GM18520 (cell line): ENCODE measurements around the gene PPP2R5E.
"Not testable (repeated sequence)": the region's sequence is repeated elsewhere in the genome, so short reads cannot be mapped to it uniquely, and the experiment has no call there.

Source experiments
- ATAC-seq: cut with Tn5 transposase; IDR thresholded peaks from one replicate; pipeline ENCODE4 v1.9.1; 2021; ENCODE audit not compliant: unreplicated experiment

The PPP2R5E gene

DNA sequence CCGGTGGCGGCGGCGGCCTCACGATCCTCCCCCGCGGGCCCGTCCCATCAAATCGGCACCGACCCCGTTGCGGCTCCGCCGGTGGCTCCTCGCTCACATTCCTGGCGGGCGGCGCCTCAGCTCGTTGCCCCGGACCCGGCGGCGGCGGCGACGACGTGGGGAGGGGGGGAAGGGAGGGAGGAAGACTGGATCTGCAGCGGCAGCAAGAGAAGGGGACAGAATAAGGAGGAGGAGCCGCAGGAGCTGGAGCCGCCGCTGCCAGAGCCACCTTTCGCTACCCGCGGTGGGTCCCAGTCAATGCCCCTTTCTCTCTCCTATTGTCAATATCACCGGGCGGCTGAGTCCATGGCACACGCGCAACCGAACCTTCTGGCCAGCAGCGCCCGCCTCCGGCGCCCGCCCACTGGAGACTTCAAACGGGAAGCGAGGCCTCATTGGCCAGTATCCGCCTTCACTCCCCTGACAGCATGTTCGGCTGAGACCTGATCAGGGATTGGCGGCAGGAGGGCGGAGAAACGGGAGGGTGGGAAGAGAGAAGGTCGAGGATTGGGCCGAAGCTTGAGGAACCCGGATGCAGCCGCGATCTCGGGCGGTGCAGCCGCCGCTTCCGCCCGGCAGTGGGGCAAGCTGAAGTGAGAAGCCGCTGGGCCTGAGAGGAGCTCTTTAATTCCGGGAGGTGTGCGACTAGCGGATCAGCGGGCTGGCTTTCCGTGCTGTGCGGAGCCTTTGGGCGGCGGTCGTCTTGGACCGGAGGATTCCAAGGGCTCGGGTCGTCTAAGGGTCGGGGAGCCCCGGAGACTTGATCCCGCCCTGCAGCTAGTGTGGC lies at the start of gene PPP2R5E:
Gene PPP2R5E (minus strand): TSS at position 378 of the 826 bp plus-strand sequence. CDS start 3,692 bp downstream, outside the sequence.
- ATAC-seq = peak; percentile 96

DNA sequence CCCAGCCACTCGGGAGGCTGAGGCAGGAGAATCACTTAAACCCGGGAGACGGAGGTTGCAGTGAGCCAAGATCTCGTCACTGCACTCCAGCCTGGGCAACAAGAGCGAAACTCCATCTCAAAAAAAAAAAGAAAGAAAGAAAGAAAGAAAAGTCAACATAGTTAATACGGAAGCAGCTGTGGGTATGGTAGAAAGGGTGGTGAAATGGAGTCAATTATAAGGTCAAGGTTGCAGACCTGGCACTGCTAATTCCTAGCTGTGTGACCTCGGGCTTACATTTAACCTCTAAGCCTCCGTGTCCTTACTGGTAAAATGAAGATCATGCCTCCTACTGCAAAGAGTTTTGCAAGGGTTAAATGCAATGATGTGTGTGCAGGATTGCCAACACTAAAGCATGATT lies 39.9 kb upstream of the PPP2R5E start:
- not testable (repeated sequence) for ATAC-seq

DNA sequence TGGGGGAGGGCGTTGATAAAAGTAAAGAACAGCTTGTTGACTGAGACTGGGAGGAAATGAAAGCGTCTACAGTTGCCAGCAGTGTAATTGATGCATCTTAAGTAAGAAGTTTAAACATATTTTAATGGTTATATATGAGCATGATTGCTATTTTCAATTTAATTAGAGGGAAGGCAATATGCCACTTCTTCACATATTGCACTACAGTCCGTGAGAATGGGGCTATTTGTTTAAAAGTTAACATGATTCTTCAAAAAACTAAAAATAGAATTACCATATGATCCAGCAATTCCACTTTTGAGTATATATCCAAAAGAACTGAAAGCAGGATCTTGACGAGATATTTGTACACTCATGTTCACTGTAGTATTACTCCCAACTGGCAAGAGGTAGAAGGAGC lies 38.3 kb upstream of the PPP2R5E start:
- ATAC-seq = no peak

DNA sequence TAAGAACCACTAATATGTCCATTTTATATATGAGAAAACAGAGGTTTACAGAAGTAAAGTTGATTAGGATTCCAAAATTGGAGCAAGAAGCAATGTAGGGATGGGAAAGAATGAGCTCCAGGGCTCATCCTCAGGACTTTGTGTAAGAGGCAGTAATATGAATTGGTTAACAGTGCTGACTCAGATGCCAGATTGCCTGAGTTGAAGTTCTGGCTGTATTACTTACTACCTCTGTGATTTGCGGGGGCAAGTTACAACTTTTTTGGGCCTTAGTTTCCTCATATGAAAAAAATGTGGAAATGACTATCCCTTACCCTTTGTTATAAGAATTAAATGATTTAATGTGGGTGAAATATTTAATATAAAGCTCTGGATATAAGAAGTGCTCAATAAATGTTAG lies 35.1 kb upstream of the PPP2R5E start:
- ATAC-seq = no peak

DNA sequence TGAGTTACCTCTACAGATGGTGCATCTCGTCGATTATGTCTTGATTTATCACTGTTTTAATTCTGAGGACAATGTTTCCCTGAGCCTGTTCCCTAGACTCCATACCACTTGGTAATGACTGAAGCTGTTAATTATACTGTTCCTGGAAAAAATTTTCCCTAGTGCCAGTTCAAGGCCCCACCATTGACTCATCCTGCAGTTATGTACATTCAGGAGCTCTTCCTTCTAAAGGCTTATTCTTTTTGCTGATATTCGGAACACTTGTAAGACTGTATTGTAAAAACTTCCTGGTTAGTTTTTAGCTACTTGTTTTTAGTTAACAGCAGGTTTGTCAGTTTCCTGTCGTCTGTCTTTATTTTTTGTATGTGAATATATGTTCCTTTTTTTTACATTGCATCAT lies 30.4 kb upstream of the PPP2R5E start:
- no peak for ATAC-seq

DNA sequence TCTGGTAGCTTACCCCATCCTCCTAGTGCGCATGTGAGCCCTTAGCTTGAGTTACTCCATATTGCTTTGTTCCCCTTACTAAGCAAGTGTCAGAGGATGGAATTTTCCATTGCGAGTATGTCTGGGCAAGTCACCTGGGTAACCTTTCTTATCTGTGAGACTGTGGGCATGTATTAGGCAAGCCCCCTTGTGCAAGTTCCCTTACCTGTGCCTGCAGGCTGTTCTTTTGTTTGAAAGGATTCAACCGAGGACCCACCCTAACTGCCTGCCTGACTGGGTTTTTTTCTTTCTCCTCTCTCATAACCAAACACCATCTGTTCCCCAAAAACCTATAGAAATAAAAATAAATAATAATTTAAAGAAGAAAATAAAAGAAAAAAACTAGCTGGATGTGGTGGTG lies 22.3 kb upstream of the PPP2R5E start:
- ATAC-seq = no peak

DNA sequence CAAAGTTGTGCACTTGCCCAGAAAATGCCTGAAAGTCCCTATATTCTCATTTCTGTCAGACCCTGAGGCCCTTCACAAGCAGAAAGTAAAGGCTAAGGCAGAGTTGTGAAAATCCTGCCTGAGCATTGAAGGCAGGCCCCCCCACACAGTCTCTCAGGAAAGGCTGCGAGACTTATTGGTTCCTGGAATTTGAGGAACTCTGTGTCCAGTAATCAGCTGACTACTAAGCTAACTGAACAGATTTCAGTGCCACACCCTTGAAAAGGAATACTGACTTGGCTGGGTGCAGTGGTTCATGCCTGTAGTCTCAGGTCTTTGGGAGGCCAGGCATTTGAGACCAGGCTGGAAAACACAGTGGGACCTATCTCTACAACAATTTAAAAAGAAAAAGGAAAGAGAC lies 21.1 kb upstream of the PPP2R5E start:
- no peak for ATAC-seq

DNA sequence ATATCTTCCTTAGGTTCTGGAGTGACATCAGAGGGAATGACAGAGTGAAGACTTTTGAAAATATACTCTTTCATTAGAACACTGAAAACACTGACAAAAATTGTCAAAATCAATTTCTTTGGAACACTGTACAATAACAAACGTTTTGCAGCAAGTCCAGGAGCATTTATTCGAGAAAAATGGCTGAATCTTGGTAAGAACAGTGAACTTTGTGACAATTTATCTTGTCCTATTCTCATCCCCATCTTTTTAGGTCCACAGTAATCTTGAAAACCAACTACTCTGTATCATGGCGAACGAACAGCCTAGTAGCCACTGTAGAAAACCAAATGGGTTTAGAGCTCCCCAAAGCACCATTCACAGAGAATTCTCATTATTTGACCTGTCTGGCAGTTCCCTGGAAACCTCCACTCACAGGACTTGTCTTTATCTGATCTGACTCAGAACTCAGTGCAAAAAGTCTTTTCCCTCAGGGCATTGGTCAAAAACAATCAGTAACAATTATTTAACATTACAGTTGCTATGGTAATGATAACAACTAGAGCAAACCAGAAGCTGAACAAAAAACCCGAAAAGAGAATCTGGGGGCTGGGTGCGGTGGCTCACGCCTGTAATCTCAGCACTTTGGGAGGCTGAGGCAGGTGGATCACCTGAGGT lies 20.3 kb upstream of the PPP2R5E start:
- ATAC-seq = no peak

DNA sequence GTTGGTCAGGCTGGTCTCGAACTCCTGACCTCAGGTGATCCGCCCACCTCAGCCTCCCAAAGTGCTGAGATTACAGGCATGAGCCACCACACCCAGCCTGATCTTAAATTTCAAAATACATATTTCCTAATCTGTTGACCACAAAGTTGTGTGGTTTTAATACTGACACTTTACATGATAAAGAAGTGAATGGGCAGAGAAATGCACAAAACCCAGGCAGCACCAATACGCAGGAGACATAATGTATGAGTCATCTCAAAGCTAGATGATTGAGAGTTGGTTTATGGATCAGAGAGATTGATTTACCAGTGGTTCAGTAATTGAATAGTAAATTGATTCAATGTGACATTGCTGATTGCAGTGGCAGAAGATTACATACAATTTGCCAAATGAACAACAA lies 19.2 kb upstream of the PPP2R5E start:
- no peak for ATAC-seq

DNA sequence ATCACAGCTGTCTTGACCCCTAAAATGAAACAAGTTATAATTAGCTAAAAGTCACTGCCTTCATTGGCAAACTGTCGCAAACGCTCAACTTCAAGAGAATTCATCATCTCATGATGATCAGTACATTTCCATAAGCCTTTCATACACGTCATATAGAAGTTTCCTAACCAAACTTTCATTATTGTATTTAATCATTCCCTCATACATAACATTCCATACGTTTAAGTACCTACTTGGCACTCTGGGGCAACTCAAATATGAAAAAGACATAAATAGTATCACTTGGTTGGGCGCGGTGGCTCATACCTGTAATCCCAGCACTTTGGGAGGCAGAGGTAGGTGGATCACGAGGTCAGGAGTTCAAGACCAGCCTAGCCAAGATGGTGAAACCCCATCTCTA lies 12.4 kb upstream of the PPP2R5E start:
- no peak for ATAC-seq

DNA sequence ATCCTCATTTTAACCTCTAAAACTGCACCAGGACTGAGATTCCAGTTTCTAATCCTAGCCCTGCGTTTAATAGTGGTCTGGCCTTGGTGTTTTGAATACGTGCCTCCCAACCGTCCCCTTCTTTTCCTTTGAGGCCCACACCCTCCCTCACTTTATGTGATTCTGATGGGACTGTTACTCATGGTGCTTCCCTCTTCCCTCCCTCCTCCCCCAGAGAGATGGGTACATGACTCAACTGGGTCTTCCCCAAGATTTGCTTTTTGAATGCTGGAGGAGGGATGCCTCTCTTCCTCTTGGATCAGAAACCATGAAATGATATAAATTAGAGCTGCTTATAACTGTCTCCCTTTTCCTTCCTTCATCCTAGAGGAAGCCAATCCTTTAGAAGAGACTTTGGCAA lies 8.2 kb upstream of the PPP2R5E start:
- ATAC-seq = no peak

DNA sequence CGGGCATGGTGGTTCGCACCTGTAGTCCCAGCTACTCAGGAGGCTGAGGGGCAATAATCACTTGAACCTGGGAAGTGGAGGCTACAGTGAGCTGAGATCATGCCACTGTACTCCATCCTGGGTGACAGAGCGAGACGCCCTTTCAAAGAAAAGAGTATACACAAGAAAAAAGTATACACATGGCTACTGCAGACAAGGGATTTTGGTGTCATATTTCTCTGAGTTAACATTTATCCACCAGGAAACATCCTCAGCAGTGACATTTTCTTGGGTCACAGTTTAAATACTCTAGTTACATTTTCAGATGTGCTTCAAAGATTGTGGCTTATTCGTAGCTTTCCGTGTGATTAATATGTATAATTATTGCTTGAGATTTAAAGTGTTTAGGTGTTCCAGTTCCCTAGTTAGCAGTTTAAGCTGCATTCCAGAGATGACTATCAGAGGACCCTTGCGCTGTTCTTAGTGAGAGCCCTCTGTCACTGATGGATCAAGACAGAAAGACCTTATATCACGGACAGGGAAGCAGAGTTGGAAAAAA lies 4.7 kb upstream of the PPP2R5E start:
- ATAC-seq = no peak

DNA sequence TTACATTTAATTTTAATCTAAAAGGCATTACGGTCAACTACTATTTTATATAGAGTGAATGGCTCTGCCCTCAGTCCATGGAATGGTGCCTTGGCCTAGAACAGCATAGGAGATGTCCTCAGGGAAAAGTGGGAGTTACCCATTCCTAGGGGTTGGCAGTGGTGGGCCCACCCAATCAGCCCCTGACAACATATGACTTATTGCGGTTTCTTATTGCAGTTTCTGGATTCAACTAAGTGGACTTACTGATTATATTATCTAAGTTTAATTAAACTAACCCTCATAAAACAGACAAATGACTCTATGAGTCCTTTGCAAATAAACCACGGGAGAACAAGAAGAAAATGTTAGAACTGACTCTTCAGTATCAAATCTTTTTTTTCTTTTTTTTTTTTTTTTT lies 2.3 kb upstream of the PPP2R5E start:
- no peak for ATAC-seq

DNA sequence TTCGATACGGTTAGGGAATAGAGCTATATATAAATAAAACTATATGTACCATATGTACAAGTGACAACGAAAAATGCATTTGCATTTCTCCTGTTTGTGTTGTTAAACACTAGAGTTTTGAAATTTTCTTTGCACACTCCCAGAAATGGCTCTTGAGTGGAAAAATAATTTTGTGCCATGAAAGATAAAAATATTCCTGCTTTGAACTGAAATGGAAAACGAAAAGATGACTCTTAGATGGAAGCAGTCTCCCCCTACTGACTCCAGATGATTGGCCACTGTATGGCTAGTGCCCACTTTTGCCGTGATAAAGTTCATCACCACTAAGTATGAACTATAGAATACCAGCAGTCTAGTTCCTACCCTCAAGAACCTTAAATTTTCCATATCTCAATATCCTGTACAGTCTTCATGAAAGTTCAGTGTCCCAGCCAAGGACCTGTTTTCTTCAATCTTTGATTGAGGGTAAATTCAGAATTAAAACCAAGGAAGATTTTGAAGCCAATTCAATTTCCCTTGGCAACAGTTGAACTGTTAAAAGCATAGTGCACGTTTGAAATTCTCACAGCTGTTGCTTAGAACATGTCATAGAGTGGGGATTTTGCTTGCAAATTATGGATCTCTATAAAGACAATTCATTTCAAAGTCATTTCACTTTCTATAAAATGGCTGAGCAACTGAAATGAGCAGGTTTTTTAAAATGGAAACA lies 1.6 kb upstream of the PPP2R5E start:
- no peak for ATAC-seq

DNA sequence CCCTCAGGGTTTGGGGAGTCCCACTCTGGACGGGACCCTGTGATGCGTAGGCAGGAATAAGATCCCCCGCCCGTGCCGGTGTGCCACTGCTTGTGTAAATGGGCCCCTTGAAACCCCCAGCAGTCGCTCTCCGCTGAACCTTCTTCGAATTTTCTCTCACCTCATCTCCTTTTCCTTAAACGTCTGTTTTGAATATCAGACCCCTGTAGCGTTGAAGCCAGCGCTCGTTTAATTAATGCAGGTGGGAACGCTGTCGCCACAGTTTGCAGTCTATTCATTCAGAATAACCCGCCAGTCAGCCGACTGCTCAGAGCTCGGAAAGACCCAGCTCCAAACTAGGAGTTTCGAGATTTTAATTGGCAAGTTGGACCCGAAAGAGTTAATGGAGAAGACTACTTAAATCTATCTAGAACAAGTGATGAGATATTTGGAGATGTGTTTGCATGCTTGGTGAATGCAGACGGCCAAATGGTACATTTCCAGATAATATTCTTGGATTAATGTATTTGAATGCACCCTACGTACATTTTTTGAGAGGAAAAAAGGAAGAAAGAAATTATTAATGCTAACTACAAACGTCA lies 739 bp upstream of the PPP2R5E start:
- ATAC-seq = peak; percentile 8

DNA sequence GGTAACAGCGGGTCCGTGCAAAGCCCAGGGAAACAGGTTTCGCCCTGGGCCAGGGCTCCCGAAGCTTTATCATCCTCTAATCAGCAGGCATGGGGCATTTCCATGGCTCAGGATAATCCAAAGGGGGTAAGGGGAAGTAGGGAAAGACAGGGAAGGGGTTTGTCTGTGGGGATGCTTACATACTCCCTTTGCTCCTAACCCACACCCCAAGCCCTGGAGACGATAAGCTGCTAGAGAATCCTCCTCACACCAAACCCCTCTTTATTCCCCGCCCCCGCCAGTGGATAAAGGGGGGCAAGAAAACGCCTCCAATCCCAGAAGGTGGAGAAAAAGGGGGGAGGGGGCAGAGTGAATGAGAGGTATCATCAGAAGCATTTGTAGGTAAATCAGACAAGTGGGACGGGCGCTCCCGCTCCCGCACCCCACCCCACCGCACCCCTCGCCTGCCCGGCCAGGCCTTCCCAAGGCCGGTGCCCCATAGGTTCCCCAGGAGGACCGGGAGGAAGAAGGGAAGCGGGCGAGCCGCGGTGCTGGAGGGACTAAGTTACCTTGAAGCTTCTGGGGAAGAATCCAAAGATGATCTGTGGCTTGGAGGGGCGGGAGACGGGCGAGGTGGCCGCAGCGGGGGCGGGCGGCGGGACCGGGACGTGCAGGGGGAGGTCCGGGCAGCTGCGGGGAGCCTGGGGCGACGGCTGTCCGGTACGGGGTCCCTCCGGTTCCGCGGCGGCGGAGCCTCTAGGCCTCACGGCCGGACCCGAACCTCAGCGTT lies 762 bp downstream of the PPP2R5E start:
- ATAC-seq = no peak

DNA sequence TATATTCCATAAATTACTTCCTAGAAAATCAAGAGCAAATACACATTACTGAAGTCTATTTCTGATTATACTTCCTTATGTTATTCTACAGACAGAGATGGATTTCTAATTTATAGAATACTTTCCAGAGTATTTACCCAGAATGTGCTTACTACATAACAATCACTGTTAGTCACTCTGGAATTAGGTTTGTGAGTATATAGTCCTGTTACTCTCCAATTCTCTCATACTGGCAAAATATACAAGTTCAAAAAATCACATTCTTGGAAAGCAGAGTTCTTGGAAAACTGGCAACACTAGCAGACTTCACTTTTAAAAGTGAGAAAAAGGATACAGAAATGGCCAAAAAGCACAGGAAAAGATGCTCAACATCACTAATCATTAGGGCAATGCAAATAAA lies 7.3 kb downstream of the PPP2R5E start:
- no peak for ATAC-seq

DNA sequence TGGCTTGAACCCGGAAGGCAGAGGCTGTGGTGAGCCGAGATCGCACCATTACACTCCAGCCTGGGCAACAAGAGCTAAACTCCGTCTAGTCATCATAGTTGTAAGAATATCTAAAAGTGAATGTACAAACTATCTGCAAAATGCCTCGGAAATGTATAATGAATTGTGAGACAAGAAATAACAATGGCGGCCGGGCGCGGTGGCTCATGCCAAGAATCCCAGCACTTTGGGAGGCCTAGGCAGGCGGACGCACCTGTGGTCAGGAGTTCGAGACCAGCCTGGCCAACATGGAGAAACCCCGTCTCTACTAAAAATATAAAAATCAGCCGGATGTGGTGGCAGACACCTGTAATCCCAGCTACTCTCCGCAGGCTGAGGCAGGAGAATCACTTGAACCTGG lies 9.7 kb downstream of the PPP2R5E start:
- ATAC-seq = no peak

DNA sequence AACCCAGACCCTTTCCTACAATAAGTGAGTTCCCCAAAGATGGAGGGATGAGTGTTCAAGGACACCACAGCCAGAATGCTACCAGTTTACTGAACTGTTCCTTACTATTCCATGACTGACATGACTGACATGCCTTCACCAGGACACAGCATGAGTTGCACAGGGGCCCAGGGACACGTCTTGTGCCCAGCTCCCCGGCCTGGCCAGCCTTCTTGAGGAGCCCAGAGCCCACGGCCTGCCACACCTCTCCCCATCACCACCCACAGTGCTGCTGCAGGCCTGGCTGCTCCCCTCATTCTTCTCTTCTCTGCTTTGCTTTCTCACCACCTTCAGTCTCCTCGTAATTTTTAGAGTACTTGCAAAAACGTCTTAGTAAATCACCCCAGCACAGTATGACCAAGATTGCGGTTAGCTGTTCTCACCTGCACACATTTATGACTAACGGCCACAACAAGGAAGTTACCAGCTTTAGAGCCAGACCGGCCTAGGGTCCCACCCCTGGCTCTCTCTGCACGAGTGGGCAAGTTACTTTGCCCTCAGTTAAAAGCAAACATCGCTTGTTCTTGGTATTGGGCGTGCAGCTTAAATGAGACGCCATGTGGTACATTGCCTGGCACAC lies 18.5 kb downstream of the PPP2R5E start:
- peak; percentile 98 for ATAC-seq

DNA sequence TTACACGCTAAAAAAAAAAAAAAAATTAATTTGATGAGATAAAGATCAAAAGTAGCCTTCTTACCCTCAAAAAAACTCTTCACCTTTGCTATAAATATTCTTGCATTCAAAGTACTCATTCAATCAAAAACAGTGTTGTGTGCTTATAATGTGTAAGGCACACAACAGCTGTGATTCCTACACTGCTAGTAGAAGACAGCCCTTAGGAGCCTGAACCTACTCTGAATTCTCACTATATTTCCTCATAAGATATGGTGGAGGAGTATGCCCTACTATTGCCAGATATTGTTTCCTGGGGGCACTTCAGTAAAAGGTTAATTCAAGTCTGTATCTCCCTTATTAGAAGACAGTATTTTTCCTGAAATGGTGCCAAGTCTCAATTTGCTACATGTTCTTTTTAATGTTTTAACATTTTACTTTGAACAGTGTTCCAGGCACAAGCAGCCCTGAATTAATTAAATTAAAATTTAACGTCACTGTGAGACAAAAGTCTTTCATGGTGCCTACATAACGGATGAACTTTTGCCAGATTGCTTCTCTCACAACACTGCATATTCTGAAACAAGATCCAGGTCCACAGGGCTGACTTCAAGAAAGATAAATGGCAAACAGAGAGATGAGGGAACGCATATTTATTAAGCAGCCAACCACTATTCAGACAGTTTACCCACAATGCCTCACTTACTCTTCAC lies 19.3 kb downstream of the PPP2R5E start:
- no peak for ATAC-seq
